Subcutaneous abdominal adipose tissue (tissue), 5 donors: ENCODE measurements around the gene USP2.

Experiments used
- H3K27ac ChIP-seq: one replicate; pipeline ENCODE4 v1.7.0; 2013; ENCODE audit warnings: low read depth, mild to moderate bottlenecking, inconsistent platforms, low read length, moderate library complexity
- H3K27me3 ChIP-seq, 5 donors: one replicate each; pipeline ENCODE4 v1.7.0; 2013; ENCODE audit warnings: low read length in 5 of 5, inconsistent platforms in 1 of 5; ENCODE audit not compliant: control insufficient read depth in 5 of 5, insufficient read depth in 4 of 5
- H3K36me3 ChIP-seq, 5 donors: one replicate each; pipeline ENCODE4 v1.7.0; 2013; ENCODE audit warnings: low read length in 5 of 5; ENCODE audit not compliant: control insufficient read depth in 5 of 5, insufficient read depth in 5 of 5
- H3K4me1 ChIP-seq, 5 donors: one replicate each; pipeline ENCODE4 v1.7.0; 2013; ENCODE audit warnings: low read length in 5 of 5, mild to moderate bottlenecking in 3 of 5, moderate library complexity in 1 of 5; ENCODE audit not compliant: control insufficient read depth in 5 of 5, insufficient read depth in 5 of 5
- H3K4me3 ChIP-seq, 5 donors: one replicate each; pipeline ENCODE4 v1.7.0; 2013; ENCODE audit warnings: low read length in 5 of 5, low read depth in 1 of 5
- H3K9ac ChIP-seq, 5 donors: one replicate each; pipeline ENCODE4 v1.7.0; 2013; ENCODE audit warnings: low read length in 5 of 5, mild to moderate bottlenecking in 4 of 5, moderate library complexity in 3 of 5
- H3K9me3 ChIP-seq, 5 donors: one replicate each; pipeline ENCODE4 v1.7.0; 2013; ENCODE audit warnings: low read length in 5 of 5; ENCODE audit not compliant: control insufficient read depth in 5 of 5
- donor health status: healthy.
- donor health status: healthy.
- donor health status: healthy.
- donor health status: healthy.
- donor health status: healthy.

USP2 gene

GRCh38 chr11:119365071-119365591, 16.4 kb downstream of the USP2 start:
- no peak overlapping the region for H3K27ac ChIP-seq
- H3K4me3 ChIP-seq, result no peak overlapping the region
- no peak overlapping the region for H3K9ac ChIP-seq

GRCh38 chr11:119363851-119364590, 17.5 kb downstream of the USP2 start:
- Histone ChIP-seq H3K9ac (no peak overlapping the region), H3K4me1 (peaks cover 7 to 56% (median 32%) of the 10 kb centered on the region in 5 donors), H3K4me3 (peak overlapping the region in 2 of 5 donors; percentile 37 to 48), H3K27ac (no peak overlapping the region), H3K36me3 (no peaks in the 10 kb centered on the region), H3K27me3 (peaks cover 10 to 29% (median 24%) of the 10 kb centered on the region in 5 donors), H3K9me3 (no peaks in the 10 kb centered on the region)

More at GRCh38 chr11:119365071-119365591, 16.4 kb downstream of the USP2 start:
- Histone ChIP-seq H3K4me1 (peaks cover 7 to 57% (median 29%) of the 10 kb centered on the region in 5 donors), H3K9me3 (no peaks in the 10 kb centered on the region), H3K36me3 (no peaks in the 10 kb centered on the region), H3K27me3 (peaks cover 10 to 29% (median 24%) of the 10 kb centered on the region in 5 donors)

GRCh38 chr11:119363081-119363850, 18.2 kb downstream of the USP2 start:
- no peak overlapping the region for H3K27ac ChIP-seq
- no peaks in the 10 kb centered on the region for H3K9me3 ChIP-seq
- no peaks in the 10 kb centered on the region for H3K36me3 ChIP-seq
- H3K4me1 ChIP-seq, result peaks cover 6 to 48% (median 24%) of the 10 kb centered on the region in 5 donors
- no peak overlapping the region for H3K9ac ChIP-seq
- peak overlapping the region in 2 of 5 donors; percentile 33 to 48 for H3K4me3 ChIP-seq
- H3K27me3 ChIP-seq, result peaks cover 10 to 29% (median 24%) of the 10 kb centered on the region in 5 donors

GRCh38 chr11:119362741-119363080, 18.8 kb downstream of the USP2 start:
- H3K9me3 ChIP-seq, result no peaks in the 10 kb centered on the region
- H3K36me3 ChIP-seq, result no peaks in the 10 kb centered on the region
- H3K27ac ChIP-seq, result no peak overlapping the region
- peaks cover 4 to 42% (median 19%) of the 10 kb centered on the region in 5 donors for H3K4me1 ChIP-seq
- H3K9ac ChIP-seq, result no peak overlapping the region
- peaks cover 10 to 25% (median 22%) of the 10 kb centered on the region in 5 donors for H3K27me3 ChIP-seq
- no peak overlapping the region for H3K4me3 ChIP-seq

GRCh38 chr11:119361941-119362725, 19.4 kb downstream of the USP2 start:
- H3K36me3 ChIP-seq, result no peaks in the 10 kb centered on the region
- H3K9me3 ChIP-seq, result no peaks in the 10 kb centered on the region
- H3K9ac ChIP-seq, result peak overlapping the region in 1 of 5 donors; percentile 7
- peaks cover 4 to 41% (median 14%) of the 10 kb centered on the region in 5 donors for H3K4me1 ChIP-seq
- peaks cover 10 to 21% (median 20%) of the 10 kb centered on the region in 5 donors for H3K27me3 ChIP-seq
- no peak overlapping the region for H3K27ac ChIP-seq
- H3K4me3 ChIP-seq, result no peak overlapping the region

GRCh38 chr11:119361056-119361787, 20.3 kb downstream of the USP2 start:
- no peak overlapping the region for H3K4me3 ChIP-seq

GRCh38 chr11:119359365-119360214, 21.9 kb downstream of the USP2 start:
- Histone ChIP-seq H3K9me3 (no peaks in the 10 kb centered on the region), H3K27ac (no peak overlapping the region), H3K9ac (no peak overlapping the region), H3K4me1 (peaks cover 1 to 46% (median 18%) of the 10 kb centered on the region in 5 donors), H3K4me3 (no peak overlapping the region), H3K27me3 (peaks cover 2 to 7% (median 4%) of the 10 kb centered on the region in 5 donors), H3K36me3 (no peaks in the 10 kb centered on the region)

More at GRCh38 chr11:119361056-119361787, 20.3 kb downstream of the USP2 start:
- Histone ChIP-seq H3K4me1 (peaks cover 1 to 48% (median 18%) of the 10 kb centered on the region in 5 donors), H3K27ac (peak overlapping the region; percentile 50), H3K9me3 (no peaks in the 10 kb centered on the region), H3K36me3 (no peaks in the 10 kb centered on the region), H3K27me3 (peaks cover 10 to 17% (median 15%) of the 10 kb centered on the region in 5 donors), H3K9ac (no peak overlapping the region)

- no peak overlapping the region for H3K27ac ChIP-seq
- no peaks in the 10 kb centered on the region for H3K36me3 ChIP-seq
- H3K27me3 ChIP-seq, result no peaks in the 10 kb centered on the region
- H3K4me3 ChIP-seq, result peak overlapping the region in 2 of 5 donors; percentile 75 to 78
- H3K4me1 ChIP-seq, result peaks cover 1 to 30% (median 19%) of the 10 kb centered on the region in 5 donors
- peak overlapping the region in 1 of 5 donors; percentile 76 for H3K9ac ChIP-seq
- H3K9me3 ChIP-seq, result no peaks in the 10 kb centered on the region
Measured at GRCh38 chr11:119357074-119357473, 24.4 kb downstream of the USP2 start.
